K562 (cell line): ENCODE data around the gene MAPK8IP2. TPM values are rescaled to one million over a fixed set of nuclear protein-coding genes. Genes with fewer than 3 reads are reported as not detected.

Experiments
- HMG20B ChIP-seq: fragments of 250-450 bp; sonication (Bioruptor Pico); IDR thresholded peaks from 2 replicates; pipeline ENCODE4 v1.5.0; 2021; ENCODE audit warnings: mild to moderate bottlenecking
- RBBP5 ChIP-seq: fragments of 200-600 bp; sonication (generic); IDR thresholded peaks from 2 replicates; pipeline ENCODE4 v1.6.1; 2012; ENCODE audit warnings: borderline replicate concordance, mild to moderate bottlenecking, low read length, control low read depth, inconsistent platforms; ENCODE audit not compliant: insufficient read depth, poor library complexity, severe bottlenecking
- RBM34 ChIP-seq: fragments of 200-400 bp; formaldehyde crosslinking; IDR thresholded peaks from 2 replicates; pipeline ENCODE4 v1.6.1; 2018; ENCODE audit warnings: low read length, borderline replicate concordance; ENCODE audit not compliant: insufficient read depth
- ZNF707 ChIP-seq: fragments of 250-450 bp; sonication (Bioruptor Pico); conservative IDR thresholded peaks from 2 replicates; pipeline ENCODE4 v1.8.0; 2022; ENCODE audit warnings: inconsistent platforms, mild to moderate bottlenecking, moderate library complexity
- polyA plus RNA-seq, 8 experiments: library from polyadenylated mRNA; depleted of rRNA in 4 of 8; stranded (reverse) in 5 of 8; unstranded in 3 of 8; fragments of >200 nt; fragmentation: Nextera tagmentation in 2 of 8; fragmentation: Illumina TruSeq in 1 of 8; extraction: Ambion mirVana in 2 of 8; extraction: Trizol in 1 of 8; gene quantifications; 2 replicates each; pipeline versions ENCODE4 v1.2.1 to v1.2.3, GENCODE V29; 2011 to 2014; ENCODE audit warnings: inconsistent platforms in 1 of 8, missing spikeins in 1 of 8
- total RNA-seq, 7 experiments: library from RNA; depleted of rRNA in 6 of 7; stranded (reverse); fragments of >200 nt in 6 of 7; fragmentation: Illumina TruSeq in 2 of 7; extraction: Trizol in 2 of 7; gene quantifications; 2 replicates each; pipeline versions ENCODE4 v1.2.1 to v1.2.3, GENCODE V29; 2011 to 2021; ENCODE audit warnings: low replicate concordance in 1 of 7
- TF ChIP-seq, protein P1 (sequence below): sonication (generic); formaldehyde crosslinking; IDR thresholded peaks from 2 replicates; pipeline ENCODE4 v1.8.0; 2023; ENCODE audit warnings: mild to moderate bottlenecking, missing genetic modification reagents
- TF ChIP-seq, protein P2 (sequence below): IDR thresholded peaks from 2 replicates; pipeline ENCODE4 v1.6.1; 2011; ENCODE audit not compliant: insufficient read length; ENCODE audit errors: extremely low read depth
- TF ChIP-seq, protein P3 (sequence below): fragments of 450-650 bp; IDR thresholded peaks from 2 replicates; pipeline ENCODE4 v1.6.1; 2016; ENCODE audit warnings: mild to moderate bottlenecking, moderate library complexity

Gene MAPK8IP2
- total and polyA plus RNA-seq, 9 of the 15 experiments (the other 6 are each of a cell fraction or from before 2014, with no cell fraction given) = 0.01 to 0.47 (median 0.07) TPM; not detected in 2

DNA sequence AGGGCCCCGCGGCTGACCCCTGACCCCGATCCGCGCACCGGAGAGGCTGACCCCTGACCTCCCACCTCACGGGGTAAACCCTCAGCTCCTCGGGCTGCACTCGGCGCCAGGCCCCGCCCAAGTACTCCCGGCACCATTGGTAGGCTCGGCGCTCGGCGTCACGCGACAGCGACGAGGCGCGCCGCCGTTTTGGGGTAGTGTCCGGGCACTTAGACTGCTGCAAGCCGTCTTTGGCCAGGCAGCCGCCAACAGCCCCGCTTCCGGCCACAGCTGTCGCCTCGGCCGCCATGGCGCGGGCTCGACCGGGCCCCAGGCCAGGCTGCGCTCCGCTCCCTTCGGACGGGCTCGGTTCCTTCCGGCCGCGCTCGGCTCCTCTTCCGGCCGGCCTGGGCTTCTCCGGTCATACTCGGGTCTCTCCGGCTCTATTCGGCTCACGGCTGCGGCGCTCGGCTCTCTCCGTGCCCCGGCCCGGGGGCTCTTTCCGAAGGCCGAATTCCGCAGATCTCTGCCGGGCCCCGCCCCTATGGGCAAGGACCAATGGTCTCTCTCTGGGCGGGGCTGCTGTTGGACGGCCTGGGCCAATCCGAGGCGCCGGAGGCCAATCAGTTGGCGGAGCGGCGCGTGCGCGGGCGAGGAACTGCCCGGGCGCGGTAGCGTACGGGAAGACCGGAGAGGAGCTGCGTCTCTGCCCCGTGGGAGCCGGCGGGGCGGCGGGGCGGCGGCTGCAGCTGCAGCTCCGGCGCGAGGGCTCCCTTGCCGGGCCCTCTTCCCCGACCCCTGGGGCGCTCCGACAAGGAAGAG lies 17.9 kb upstream of the MAPK8IP2 start, which contains the start of gene CHKB (continued):
- TF ChIP-seq, protein P1, sequence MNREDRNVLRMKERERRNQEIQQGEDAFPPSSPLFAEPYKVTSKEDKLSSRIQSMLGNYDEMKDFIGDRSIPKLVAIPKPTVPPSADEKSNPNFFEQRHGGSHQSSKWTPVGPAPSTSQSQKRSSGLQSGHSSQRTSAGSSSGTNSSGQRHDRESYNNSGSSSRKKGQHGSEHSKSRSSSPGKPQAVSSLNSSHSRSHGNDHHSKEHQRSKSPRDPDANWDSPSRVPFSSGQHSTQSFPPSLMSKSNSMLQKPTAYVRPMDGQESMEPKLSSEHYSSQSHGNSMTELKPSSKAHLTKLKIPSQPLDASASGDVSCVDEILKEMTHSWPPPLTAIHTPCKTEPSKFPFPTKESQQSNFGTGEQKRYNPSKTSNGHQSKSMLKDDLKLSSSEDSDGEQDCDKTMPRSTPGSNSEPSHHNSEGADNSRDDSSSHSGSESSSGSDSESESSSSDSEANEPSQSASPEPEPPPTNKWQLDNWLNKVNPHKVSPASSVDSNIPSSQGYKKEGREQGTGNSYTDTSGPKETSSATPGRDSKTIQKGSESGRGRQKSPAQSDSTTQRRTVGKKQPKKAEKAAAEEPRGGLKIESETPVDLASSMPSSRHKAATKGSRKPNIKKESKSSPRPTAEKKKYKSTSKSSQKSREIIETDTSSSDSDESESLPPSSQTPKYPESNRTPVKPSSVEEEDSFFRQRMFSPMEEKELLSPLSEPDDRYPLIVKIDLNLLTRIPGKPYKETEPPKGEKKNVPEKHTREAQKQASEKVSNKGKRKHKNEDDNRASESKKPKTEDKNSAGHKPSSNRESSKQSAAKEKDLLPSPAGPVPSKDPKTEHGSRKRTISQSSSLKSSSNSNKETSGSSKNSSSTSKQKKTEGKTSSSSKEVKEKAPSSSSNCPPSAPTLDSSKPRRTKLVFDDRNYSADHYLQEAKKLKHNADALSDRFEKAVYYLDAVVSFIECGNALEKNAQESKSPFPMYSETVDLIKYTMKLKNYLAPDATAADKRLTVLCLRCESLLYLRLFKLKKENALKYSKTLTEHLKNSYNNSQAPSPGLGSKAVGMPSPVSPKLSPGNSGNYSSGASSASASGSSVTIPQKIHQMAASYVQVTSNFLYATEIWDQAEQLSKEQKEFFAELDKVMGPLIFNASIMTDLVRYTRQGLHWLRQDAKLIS = 0 out of 2 replicates have a peak, but pooled peaks have one; percentile 27
- TF ChIP-seq, protein P2, sequence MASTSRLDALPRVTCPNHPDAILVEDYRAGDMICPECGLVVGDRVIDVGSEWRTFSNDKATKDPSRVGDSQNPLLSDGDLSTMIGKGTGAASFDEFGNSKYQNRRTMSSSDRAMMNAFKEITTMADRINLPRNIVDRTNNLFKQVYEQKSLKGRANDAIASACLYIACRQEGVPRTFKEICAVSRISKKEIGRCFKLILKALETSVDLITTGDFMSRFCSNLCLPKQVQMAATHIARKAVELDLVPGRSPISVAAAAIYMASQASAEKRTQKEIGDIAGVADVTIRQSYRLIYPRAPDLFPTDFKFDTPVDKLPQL = no peak
- TF ChIP-seq RBM34 = peak; percentile 82; the same call in 1 of the 2 replicates
- no peak for TF ChIP-seq ZNF707 (CRISPR knock-in tag)
- TF ChIP-seq, protein P3, sequence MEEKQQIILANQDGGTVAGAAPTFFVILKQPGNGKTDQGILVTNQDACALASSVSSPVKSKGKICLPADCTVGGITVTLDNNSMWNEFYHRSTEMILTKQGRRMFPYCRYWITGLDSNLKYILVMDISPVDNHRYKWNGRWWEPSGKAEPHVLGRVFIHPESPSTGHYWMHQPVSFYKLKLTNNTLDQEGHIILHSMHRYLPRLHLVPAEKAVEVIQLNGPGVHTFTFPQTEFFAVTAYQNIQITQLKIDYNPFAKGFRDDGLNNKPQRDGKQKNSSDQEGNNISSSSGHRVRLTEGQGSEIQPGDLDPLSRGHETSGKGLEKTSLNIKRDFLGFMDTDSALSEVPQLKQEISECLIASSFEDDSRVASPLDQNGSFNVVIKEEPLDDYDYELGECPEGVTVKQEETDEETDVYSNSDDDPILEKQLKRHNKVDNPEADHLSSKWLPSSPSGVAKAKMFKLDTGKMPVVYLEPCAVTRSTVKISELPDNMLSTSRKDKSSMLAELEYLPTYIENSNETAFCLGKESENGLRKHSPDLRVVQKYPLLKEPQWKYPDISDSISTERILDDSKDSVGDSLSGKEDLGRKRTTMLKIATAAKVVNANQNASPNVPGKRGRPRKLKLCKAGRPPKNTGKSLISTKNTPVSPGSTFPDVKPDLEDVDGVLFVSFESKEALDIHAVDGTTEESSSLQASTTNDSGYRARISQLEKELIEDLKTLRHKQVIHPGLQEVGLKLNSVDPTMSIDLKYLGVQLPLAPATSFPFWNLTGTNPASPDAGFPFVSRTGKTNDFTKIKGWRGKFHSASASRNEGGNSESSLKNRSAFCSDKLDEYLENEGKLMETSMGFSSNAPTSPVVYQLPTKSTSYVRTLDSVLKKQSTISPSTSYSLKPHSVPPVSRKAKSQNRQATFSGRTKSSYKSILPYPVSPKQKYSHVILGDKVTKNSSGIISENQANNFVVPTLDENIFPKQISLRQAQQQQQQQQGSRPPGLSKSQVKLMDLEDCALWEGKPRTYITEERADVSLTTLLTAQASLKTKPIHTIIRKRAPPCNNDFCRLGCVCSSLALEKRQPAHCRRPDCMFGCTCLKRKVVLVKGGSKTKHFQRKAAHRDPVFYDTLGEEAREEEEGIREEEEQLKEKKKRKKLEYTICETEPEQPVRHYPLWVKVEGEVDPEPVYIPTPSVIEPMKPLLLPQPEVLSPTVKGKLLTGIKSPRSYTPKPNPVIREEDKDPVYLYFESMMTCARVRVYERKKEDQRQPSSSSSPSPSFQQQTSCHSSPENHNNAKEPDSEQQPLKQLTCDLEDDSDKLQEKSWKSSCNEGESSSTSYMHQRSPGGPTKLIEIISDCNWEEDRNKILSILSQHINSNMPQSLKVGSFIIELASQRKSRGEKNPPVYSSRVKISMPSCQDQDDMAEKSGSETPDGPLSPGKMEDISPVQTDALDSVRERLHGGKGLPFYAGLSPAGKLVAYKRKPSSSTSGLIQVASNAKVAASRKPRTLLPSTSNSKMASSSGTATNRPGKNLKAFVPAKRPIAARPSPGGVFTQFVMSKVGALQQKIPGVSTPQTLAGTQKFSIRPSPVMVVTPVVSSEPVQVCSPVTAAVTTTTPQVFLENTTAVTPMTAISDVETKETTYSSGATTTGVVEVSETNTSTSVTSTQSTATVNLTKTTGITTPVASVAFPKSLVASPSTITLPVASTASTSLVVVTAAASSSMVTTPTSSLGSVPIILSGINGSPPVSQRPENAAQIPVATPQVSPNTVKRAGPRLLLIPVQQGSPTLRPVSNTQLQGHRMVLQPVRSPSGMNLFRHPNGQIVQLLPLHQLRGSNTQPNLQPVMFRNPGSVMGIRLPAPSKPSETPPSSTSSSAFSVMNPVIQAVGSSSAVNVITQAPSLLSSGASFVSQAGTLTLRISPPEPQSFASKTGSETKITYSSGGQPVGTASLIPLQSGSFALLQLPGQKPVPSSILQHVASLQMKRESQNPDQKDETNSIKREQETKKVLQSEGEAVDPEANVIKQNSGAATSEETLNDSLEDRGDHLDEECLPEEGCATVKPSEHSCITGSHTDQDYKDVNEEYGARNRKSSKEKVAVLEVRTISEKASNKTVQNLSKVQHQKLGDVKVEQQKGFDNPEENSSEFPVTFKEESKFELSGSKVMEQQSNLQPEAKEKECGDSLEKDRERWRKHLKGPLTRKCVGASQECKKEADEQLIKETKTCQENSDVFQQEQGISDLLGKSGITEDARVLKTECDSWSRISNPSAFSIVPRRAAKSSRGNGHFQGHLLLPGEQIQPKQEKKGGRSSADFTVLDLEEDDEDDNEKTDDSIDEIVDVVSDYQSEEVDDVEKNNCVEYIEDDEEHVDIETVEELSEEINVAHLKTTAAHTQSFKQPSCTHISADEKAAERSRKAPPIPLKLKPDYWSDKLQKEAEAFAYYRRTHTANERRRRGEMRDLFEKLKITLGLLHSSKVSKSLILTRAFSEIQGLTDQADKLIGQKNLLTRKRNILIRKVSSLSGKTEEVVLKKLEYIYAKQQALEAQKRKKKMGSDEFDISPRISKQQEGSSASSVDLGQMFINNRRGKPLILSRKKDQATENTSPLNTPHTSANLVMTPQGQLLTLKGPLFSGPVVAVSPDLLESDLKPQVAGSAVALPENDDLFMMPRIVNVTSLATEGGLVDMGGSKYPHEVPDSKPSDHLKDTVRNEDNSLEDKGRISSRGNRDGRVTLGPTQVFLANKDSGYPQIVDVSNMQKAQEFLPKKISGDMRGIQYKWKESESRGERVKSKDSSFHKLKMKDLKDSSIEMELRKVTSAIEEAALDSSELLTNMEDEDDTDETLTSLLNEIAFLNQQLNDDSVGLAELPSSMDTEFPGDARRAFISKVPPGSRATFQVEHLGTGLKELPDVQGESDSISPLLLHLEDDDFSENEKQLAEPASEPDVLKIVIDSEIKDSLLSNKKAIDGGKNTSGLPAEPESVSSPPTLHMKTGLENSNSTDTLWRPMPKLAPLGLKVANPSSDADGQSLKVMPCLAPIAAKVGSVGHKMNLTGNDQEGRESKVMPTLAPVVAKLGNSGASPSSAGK = 0 out of 2 replicates have a peak, but pooled peaks have one; percentile 11
- peak; percentile 49 for TF ChIP-seq RBBP5
- no peak for TF ChIP-seq HMG20B (CRISPR knock-in tag)
